Keratinocyte (primary cell): ENCODE results near the gene BCAS1.

Source experiments
- EZH2 ChIP-seq: IDR thresholded peaks from one replicate; pipeline ENCODE4 v1.6.1; 2012; ENCODE audit warnings: inconsistent platforms, mild to moderate bottlenecking, low read length, moderate library complexity
- TF ChIP-seq, protein P1 (sequence below), 3 experiments: IDR thresholded peaks in 1 of 3; conservative IDR thresholded peaks in 1 of 3; optimal IDR thresholded peaks in 1 of 3; 2 replicates in 2 of 3; 3 replicates in 1 of 3; pipeline versions ENCODE3 to v1.5.1; 2011; ENCODE audit warnings: low read length in 3 of 3, mild to moderate bottlenecking in 3 of 3, moderate library complexity in 2 of 3, control low read depth in 1 of 3, inconsistent platforms in 1 of 3; ENCODE audit not compliant: insufficient read depth in 2 of 3; ENCODE audit errors: extremely low read depth in 1 of 3

DNA sequence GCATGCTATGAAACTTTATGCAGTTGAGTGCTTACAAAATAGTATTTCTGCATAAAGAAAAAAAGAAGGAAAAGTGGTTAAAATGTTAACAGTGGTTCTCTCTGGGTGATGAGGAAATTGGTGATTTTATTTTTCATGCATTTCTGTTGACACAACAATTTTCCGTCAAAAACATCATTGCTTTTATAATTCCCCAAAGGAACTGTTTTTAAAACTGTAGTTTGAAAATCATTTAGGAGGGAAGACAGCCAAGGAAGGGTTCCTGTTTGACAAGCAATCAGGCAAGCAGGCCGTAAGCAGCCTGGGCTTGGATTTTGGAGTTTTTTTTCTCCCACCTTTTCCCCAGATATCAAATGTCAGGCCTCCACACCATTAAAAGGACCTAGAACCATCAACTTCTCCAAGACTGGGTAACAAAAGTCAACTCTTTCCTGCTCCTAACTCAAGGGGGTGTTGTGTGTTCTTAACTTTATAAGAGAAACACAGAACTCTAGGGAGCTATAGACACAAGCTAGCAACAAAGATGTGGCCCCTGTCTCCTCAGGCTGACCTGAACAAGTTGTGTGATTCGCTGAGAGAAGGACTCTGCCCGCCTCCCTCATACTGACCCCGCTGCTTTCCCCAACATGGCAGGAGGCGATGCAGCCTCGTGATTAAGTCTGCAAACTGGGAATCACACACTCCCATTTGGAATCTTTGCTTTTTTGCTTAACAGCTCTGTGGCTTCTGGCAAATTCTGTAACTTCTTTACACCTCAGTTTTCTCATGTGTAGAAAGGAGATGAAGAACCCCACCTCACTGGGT lies 146.6 kb downstream of the BCAS1 start:
- TF ChIP-seq, protein P1, sequence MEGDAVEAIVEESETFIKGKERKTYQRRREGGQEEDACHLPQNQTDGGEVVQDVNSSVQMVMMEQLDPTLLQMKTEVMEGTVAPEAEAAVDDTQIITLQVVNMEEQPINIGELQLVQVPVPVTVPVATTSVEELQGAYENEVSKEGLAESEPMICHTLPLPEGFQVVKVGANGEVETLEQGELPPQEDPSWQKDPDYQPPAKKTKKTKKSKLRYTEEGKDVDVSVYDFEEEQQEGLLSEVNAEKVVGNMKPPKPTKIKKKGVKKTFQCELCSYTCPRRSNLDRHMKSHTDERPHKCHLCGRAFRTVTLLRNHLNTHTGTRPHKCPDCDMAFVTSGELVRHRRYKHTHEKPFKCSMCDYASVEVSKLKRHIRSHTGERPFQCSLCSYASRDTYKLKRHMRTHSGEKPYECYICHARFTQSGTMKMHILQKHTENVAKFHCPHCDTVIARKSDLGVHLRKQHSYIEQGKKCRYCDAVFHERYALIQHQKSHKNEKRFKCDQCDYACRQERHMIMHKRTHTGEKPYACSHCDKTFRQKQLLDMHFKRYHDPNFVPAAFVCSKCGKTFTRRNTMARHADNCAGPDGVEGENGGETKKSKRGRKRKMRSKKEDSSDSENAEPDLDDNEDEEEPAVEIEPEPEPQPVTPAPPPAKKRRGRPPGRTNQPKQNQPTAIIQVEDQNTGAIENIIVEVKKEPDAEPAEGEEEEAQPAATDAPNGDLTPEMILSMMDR (optimal IDR thresholded peaks at IDR 0.05 in 1 of 3, IDR thresholded peaks at IDR 0.05 in 1 of 3, conservative IDR thresholded peaks at IDR 0.05 in 1 of 3; ENCODE audit: extremely low read depth in 1 of 3, insufficient read depth in 2 of 3, low read length in 3 of 3) = no peak
- no peak for TF ChIP-seq EZH2
